ENCODE measurements around the gene ATP1A3. TPM values are rescaled to one million over a fixed set of nuclear protein-coding genes. Genes with fewer than 3 reads are reported as not detected.

ATP1A3 gene
- total RNA-seq, 1 donor from 2014 or later, result 0.32 TPM

DNA sequence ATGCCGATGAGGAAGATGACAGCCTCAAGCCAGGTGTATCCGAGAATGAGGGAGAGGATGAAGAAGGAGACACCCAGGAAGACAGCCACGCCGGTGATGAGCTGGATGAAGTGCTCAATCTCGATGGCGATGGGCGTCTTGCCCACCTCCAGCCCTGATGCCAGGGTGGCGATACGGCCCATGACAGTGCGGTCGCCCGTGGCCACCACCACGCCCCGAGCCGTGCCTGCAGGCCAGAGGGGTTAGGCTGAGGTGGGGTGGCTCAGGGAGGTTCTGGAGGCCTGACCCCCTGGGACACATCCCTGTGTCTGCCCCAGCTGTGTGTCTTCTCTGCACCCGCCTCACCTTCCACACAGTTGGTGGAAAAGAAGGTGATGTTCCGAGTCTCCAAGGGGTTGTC, 9.1 kb downstream of the ATP1A3 start:
- peak; percentile 18 for ATAC-seq

- no peak for ATAC-seq
Observed at GRCh38 chr19:41981724-41982123, 12.3 kb downstream of the ATP1A3 start.

GRCh38 chr19:41978470-41978869, 15.6 kb downstream of the ATP1A3 start:
- no peak for ATAC-seq

DNA sequence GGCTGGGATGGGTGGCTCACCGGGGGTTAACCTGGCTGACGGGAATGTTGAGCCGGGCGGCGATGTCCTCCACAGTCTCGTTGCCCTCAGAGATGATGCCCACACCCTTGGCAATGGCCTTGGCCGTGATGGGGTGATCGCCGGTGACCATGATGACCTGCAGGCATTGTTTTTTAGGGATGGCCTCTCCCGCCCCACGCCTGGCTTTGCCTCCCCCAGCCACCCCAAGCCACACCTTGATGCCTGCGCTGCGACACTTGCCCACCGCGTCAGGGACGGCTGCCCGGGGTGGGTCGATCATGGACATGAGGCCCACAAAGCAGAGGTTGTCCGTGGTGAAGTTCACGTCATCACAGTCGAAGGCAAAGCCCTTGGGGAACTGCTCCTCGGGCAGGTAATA, 16.1 kb downstream of the ATP1A3 start:
- ATAC-seq, result no peak

GRCh38 chr19:41974652-41975051, 19.4 kb downstream of the ATP1A3 start:
- peak; percentile 76 for ATAC-seq

DNA sequence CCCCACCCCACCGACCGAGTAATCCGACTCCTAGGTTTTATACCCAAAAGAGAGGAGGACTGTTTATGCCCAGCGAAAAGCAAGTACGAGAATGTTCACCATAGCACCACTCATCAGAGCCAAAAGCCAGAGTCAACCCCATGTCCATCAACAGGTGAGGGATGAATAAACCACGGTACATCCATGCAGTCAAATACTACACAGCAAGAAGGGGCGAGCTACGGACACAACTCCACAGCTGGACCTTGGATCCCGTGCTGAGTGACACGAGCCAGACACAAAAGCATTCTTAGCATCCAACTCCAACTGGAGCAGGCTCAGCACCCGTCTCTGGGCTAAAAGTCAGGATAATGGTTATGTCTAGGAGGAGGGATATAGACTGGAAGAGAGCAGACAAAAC, 22.7 kb downstream of the ATP1A3 start:
- ATAC-seq, result no peak

GRCh38 chr19:41969772-41970458, 24.1 kb downstream of the ATP1A3 start:
- no peak for ATAC-seq

GRCh38 chr19:41968751-41969595, 25.1 kb downstream of the ATP1A3 start:
- ATAC-seq, result peak; percentile 11

DNA sequence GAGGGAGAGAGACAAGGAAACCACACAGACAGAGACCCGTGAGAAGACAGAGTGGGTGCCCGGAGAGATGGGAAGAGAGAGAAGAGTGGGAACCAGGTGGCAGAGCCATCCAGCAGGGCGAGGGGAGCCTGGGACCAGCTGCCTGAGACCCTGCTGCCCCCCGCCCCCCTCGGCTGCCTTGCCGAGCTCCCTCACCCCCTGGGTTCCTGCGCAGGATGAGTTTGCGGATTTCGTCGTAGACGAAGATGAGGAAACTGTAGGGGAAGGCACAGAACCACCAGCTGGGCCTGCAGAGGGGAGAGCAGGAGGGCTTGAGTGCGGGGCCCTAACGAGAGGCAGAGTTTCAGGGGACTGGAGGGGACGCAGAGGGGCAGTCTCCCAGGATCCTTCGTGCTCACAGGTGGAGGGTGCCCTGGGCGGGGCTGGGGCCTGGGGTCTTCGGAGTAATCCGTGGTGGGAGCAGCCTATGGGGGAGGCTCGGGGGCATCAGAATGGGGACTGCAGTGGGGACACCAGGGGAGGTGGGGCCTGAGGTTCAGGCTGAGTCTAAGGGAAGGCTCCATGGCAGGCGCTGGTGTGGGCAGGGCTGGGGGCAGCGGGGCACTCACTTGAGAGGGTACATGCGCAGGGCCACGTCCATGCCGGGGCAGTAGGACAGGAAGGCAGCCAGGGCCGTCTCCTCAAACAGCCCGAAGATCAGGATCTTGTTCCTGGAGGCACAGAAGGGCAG, 26.8 kb downstream of the ATP1A3 start:
- ATAC-seq, result no peak

GRCh38 chr19:41965106-41965505, 28.9 kb downstream of the ATP1A3 start:
- ATAC-seq, result no peak

DNA sequence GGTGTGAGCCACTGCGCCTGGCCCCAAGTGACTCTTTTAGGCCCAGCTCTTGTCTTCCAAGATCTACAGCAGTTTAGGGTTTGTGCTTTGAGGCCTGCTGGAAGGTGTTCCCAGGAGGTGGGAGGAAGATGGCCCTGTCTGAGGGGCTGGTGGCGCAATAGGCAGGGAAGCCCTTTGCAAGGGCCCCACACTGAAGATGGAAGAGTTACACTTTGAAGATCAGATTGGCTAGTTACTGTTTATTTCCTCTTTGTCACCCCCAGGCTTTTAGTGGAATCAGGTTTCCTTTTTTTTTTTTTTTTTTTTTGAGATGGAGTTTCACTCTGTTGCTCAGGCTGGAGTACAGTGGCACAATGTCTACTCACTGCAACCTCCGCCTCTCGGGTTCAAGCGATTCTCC, 33.1 kb downstream of the ATP1A3 start:
- ATAC-seq, result no peak

- peak; percentile 82 for ATAC-seq
Observed at GRCh38 chr19:41959056-41960053, 34.7 kb downstream of the ATP1A3 start, which contains the start of gene RABAC1. RABAC1 (minus strand) TSS chr19:41959321; CDS start chr19:41959292, 29 bp downstream.

DNA sequence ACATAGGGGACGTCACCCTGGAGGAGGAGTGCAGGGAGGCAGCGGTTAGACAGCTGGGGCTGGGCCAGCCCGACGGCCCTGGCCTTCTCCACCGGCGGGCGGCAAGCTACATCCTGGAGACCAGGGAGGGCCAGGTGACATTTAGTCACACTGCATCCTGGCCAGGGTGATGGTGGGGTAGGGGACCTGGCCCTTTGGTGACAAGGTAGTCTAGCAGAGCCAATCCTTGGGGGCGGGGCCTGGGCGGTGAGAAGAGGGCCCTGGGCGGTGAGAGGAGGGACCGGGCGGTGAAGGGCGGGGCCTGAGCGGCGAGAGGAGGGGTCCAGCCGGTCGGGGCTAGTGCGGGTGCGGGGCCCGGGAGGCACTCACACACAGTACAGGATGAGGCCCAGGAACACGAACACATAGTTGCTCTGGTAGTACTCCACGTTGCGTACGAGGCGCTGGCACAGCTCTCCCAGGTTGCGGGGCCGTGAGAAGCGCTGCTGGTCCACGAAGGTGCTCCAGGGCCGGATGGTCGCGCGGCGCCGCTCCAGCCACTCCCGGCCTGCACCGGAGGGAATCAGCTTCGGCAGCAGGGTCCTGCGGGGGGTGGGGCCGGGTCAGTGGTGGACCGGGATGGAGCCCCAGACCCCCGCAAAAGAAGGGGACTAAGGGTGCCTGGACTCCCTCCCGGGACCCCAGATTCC, 35.5 kb downstream of the ATP1A3 start:
- peak; percentile 74 for ATAC-seq

DNA sequence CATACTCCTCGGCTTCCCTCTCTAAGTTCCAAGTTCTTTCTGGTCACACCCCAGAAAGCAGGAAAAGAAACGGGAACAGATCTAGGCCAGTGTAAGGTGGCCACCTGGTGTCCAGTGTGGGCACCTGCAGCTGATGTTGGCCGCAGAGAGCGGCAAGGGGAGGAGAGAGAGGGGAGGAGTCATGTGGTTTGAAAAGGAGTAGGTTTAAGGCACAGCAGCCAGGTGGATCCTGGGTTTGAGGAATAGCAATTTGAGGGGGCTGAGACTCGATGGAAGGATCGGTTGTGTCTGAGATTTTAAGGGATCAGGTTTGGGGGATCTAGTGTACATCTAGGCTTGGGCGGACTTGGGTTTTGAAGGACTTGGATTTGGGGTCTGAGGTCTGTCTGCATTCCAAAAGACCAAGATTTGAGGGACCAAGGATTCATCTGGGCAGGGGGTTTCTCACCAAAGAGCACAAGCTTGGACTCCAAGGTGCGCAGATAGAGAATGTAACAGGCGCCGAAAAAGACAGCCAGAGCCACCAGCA, 36.1 kb downstream of the ATP1A3 start:
- ATAC-seq, result peak; percentile 81

GRCh38 chr19:41957161-41957837, 36.7 kb downstream of the ATP1A3 start:
- no peak for ATAC-seq

- no peak for ATAC-seq
Observed at GRCh38 chr19:41956621-41957020, 37.4 kb downstream of the ATP1A3 start.

DNA sequence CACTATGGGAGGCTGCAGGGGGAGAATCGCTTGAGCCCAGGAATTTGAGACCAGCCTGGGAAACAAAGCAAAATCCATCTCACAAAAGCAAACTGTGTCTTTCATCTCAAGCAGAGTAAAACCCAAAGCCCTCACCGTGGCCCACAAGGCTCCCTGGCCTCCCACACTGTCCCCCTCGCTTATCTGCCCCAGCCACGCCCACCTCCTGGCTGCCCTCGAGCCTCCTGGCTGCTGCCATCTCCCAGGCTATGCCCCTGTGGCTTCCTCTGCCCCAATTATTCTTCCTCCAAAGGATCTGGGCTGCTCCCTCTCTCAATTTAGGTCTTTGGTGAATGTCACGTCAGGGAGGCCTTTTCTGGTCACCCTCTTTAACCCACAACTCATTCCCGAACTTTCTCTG, 38.5 kb downstream of the ATP1A3 start:
- ATAC-seq, result no peak

- peak; percentile 69 for ATAC-seq
Observed at GRCh38 chr19:41951686-41952172, 42.3 kb downstream of the ATP1A3 start.

GRCh38 chr19:41947091-41947490, 46.9 kb downstream of the ATP1A3 start:
- no peak for ATAC-seq

DNA sequence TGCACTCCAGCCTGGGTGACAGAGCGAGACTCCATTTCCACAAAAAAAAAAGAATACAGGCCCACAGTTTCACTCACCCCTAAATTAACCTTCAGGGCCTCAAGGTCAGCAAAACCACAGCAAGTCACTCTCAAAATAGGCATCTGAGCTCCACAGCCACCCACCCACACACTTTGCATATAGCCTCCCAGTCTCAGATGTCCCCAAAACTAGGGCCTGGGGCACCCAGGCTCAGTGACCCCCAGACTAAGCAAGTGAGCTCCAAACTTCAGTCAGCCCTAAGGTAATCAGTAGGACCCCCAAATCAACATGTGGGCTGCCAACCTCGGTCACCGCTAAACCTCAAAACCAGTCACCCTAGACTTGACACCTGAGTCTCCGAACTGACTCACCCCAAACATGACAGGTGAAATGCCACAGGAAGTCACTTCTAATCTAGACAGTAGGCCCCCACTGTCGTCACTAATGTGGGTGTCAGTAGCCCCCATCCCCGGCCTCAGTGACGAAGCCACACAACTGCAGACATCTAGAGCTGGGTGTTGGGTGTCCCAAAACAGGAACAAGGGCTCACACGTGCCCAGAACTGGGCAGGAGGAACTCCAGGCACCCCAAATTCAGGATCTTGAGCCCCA, 48.8 kb downstream of the ATP1A3 start:
- peak; percentile 67 for ATAC-seq

Measured in esophagus mucosa (tissue), 1 donor.